Subcutaneous abdominal adipose tissue (tissue), 5 donors: ENCODE measurements around the gene ARMH2.

Experiments
- H3K27ac ChIP-seq: one replicate; pipeline ENCODE4 v1.7.0; 2013; ENCODE audit warnings: low read depth, mild to moderate bottlenecking, inconsistent platforms, low read length, moderate library complexity
- H3K27me3 ChIP-seq, 5 donors: one replicate each; pipeline ENCODE4 v1.7.0; 2013; ENCODE audit warnings: low read length in 5 of 5, inconsistent platforms in 1 of 5; ENCODE audit not compliant: control insufficient read depth in 5 of 5, insufficient read depth in 4 of 5
- H3K36me3 ChIP-seq, 5 donors: one replicate each; pipeline ENCODE4 v1.7.0; 2013; ENCODE audit warnings: low read length in 5 of 5; ENCODE audit not compliant: control insufficient read depth in 5 of 5, insufficient read depth in 5 of 5
- H3K4me1 ChIP-seq, 5 donors: one replicate each; pipeline ENCODE4 v1.7.0; 2013; ENCODE audit warnings: low read length in 5 of 5, mild to moderate bottlenecking in 3 of 5, moderate library complexity in 1 of 5; ENCODE audit not compliant: control insufficient read depth in 5 of 5, insufficient read depth in 5 of 5
- H3K4me3 ChIP-seq, 5 donors: one replicate each; pipeline ENCODE4 v1.7.0; 2013; ENCODE audit warnings: low read length in 5 of 5, low read depth in 1 of 5
- H3K9ac ChIP-seq, 5 donors: one replicate each; pipeline ENCODE4 v1.7.0; 2013; ENCODE audit warnings: low read length in 5 of 5, mild to moderate bottlenecking in 4 of 5, moderate library complexity in 3 of 5
- H3K9me3 ChIP-seq, 5 donors: one replicate each; pipeline ENCODE4 v1.7.0; 2013; ENCODE audit warnings: low read length in 5 of 5; ENCODE audit not compliant: control insufficient read depth in 5 of 5
- donor health status: healthy.
- donor health status: healthy.
- donor health status: healthy.
- donor health status: healthy.
- donor health status: healthy.

Gene ARMH2

DNA sequence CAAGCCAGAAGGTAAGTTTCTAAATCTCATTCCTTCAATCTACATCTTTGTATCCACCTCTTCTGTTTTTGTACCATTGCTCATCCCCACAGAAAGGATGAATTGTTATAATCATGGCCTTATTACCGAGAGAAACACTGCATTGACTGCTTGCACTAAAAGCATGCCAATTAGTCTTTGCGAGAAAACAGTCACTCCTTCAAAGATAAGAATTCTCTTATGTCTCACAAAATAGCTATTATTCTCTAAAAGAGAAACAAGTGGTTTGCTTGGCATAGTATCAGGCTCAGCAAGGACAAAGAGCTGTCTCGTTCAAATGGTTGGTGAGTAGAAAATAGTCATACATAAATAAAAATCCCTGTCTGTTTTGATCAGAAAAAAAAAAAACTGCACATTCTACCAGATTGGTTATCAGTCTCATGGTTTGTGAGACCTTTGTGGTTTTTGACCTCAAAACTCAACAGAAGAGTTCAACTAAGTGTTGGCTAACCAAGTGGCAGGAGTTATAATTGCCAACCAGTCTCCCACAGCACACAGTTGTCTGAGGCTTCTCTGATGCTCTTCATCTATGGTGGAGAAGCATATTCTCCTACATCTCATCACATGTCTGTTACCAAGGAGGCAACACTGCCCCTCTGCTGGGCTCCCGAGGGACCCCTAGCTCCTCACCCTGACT is 35.1 kb upstream of the ARMH2 start:
- Histone ChIP-seq H3K27ac (no peak overlapping the region), H3K36me3 (no peaks in the 10 kb centered on the region), H3K9ac (no peak overlapping the region), H3K27me3 (no peaks in the 10 kb centered on the region), H3K4me1 (peaks cover 3 to 31% (median 16%) of the 10 kb centered on the region in 5 donors), H3K9me3 (no peaks in the 10 kb centered on the region), H3K4me3 (no peak overlapping the region)

DNA sequence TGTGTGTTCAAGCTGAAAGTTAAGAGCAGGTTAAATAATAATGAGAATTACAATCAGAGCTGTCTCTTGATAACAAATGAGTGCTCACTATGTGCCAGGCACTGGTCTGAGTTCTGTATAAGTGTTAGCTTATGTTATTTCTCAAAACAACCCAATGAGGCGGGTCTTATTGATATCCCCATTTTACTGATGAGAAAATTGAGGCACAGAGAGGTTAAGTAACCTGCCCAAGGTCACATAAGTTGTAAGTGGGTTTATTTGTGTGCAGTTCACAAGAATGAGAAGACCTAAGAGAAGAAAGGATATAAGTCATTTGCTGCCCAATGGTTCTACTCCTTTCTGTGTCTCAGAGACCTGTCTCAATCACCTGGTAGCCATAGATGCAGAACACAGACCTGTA is 34.1 kb upstream of the ARMH2 start:
- Histone ChIP-seq H3K27me3 (no peaks in the 10 kb centered on the region), H3K4me1 (peaks cover 0 to 25% (median 10%) of the 10 kb centered on the region in 5 donors), H3K27ac (no peak overlapping the region), H3K4me3 (no peak overlapping the region), H3K9me3 (no peaks in the 10 kb centered on the region), H3K36me3 (no peaks in the 10 kb centered on the region), H3K9ac (no peak overlapping the region)

DNA sequence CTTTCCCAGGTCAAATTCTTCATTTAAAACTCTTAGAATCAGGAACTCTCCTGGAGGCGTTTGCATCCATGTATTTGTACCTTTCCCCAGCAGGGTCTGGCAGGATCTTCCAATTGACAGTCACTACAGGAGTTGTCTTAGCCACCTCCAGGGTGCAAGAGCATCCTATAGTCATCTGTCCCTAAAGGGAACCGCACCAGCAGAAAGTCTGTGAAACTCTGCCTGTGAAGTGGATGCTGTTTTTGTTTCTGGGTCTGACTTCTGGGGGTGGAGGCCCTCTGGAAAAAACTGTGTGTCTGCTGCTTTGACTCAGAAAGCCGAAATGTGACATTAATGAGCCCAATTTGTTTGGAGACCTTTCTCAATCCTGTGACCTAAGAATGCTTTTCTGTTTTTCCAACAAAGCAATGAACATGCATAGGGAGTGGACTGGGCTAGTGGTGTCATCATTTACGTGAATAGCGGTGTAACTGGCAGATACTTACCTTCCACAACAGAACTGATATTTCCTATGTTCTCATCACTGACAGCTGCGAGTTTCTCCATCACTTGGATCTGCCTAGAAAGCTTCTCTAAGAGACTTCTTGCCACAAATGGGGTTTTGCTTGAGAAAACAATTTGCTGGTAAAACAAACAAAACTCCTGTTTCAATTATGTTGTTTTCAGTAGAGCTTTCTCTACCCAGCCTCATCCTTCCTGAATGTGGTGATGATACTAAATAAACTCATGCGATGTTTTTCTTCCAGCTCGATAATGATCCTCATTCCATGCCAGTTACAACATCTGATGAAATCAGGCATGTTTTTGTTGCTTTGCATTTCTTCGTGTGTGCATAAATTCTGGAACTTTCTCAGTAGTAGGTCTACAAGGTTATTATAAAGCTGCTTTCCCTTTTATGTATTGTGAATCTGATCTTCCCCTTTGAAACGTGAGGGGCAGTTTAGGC is 33.3 kb upstream of the ARMH2 start:
- Histone ChIP-seq H3K36me3 (no peaks in the 10 kb centered on the region), H3K4me3 (no peak overlapping the region), H3K27ac (no peak overlapping the region)

DNA sequence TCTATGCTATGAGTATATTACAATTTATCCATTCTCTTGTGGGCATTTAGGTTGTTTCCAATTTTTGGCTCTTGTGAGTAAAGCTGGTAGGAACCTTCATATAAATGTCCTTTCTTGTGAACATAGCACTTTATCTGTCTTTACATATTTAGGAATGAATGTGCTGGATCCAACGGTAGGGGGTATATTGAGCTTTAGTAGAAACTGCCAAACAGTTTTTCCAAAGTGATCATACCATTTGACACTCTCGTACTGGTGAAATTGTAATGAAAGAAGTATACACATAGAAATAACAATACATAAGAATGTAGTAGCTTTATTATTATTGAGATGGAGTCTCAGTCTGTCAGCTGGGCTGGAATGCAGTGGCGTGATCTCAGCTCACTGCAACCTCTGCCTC is 30.9 kb upstream of the ARMH2 start:
- Histone ChIP-seq H3K9me3 (no peaks in the 10 kb centered on the region), H3K27me3 (no peaks in the 10 kb centered on the region), H3K4me3 (no peak overlapping the region), H3K36me3 (no peaks in the 10 kb centered on the region), H3K4me1 (peaks cover 0 to 7% (median 0%) of the 10 kb centered on the region in 5 donors), H3K27ac (no peak overlapping the region), H3K9ac (no peak overlapping the region)

More for the DNA sequence above, 33.3 kb upstream of the ARMH2 start:
- H3K27me3 ChIP-seq = no peaks in the 10 kb centered on the region
- no peaks in the 10 kb centered on the region for H3K9me3 ChIP-seq
- peaks cover 0 to 24% (median 8%) of the 10 kb centered on the region in 5 donors for H3K4me1 ChIP-seq
- no peak overlapping the region for H3K9ac ChIP-seq

DNA sequence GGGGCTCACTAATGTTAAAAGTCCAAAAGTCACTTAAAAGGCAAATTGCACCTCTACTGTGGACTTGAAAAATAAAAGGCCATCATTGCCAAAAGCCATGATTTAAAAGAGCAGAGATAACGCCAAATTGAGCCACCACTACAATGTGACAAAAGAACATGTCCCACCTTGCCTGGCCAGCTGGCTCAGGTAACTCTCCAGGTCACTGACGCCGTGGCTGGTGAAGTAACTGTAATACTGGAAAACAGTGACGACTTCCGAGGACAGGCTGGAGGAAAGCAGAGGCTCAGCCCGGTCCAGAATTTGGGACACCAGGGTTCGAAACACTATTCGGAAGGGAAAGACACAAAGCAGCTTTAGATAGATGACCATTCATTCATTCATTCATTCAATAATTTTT is 29.3 kb upstream of the ARMH2 start:
- no peak overlapping the region for H3K9ac ChIP-seq
- no peak overlapping the region for H3K27ac ChIP-seq
- no peaks in the 10 kb centered on the region for H3K27me3 ChIP-seq
- no peaks in the 10 kb centered on the region for H3K9me3 ChIP-seq
- no peak overlapping the region for H3K4me3 ChIP-seq
- H3K36me3 ChIP-seq = peaks cover 0 to 4% (median 0%) of the 10 kb centered on the region in 5 donors
- H3K4me1 ChIP-seq = peaks cover 0 to 7% (median 0%) of the 10 kb centered on the region in 5 donors

DNA sequence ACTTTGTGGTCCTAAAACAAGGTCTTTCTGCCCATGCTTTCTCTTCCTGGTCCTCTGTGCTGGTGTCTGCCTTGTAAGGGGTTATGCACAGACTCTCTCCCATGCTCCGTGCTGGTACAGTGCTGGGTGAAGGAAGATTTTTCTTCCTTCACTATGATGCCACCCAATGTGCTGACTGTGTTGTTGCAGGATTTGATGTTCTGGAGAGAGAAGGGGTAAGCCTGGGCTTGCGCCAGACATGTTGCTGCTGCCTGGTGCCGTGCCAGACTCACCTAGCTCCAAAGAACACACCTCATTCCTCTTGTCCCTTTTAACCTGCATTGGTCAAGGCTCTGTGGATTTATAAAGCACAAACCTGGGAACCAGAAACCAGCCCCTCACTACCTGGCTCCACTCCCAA is 28.4 kb upstream of the ARMH2 start:
- Histone ChIP-seq H3K27ac (no peak overlapping the region), H3K9me3 (no peaks in the 10 kb centered on the region), H3K36me3 (peaks cover 0 to 4% (median 0%) of the 10 kb centered on the region in 5 donors)

DNA sequence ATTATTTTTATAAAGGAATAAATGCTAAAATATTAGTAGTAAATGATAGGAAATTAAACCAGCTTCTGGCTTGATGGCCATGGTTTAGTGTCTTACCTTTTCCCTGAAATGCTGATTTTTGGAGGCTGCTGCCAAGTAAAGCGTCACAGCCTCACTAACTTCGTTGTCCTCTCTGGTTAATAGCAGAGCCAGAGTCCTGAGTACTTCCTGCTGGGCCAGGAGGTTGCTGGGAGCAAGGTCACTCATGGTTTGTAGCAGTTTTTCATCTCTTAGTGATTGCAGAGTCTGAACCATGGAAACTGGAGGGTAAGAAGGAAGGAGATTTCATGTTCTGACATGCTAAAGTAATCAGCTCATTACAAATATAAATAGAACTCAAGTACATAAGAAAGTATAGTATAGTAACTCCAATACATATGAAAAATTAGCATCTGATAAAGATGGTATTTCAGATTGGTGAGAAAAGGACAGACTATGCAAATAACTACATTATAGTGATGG is 26.5 kb upstream of the ARMH2 start:
- H3K27ac ChIP-seq = no peak overlapping the region
- H3K4me3 ChIP-seq = no peak overlapping the region
- H3K36me3 ChIP-seq = peaks cover 0 to 4% (median 0%) of the 10 kb centered on the region in 5 donors
- H3K27me3 ChIP-seq = no peaks in the 10 kb centered on the region
- H3K9ac ChIP-seq = no peak overlapping the region
- H3K9me3 ChIP-seq = no peaks in the 10 kb centered on the region
- H3K4me1 ChIP-seq = no peaks in the 10 kb centered on the region

More for the DNA sequence above, 28.4 kb upstream of the ARMH2 start:
- Histone ChIP-seq H3K27me3 (no peaks in the 10 kb centered on the region), H3K9ac (no peak overlapping the region), H3K4me1 (peaks cover 0 to 7% (median 0%) of the 10 kb centered on the region in 5 donors), H3K4me3 (no peak overlapping the region)

DNA sequence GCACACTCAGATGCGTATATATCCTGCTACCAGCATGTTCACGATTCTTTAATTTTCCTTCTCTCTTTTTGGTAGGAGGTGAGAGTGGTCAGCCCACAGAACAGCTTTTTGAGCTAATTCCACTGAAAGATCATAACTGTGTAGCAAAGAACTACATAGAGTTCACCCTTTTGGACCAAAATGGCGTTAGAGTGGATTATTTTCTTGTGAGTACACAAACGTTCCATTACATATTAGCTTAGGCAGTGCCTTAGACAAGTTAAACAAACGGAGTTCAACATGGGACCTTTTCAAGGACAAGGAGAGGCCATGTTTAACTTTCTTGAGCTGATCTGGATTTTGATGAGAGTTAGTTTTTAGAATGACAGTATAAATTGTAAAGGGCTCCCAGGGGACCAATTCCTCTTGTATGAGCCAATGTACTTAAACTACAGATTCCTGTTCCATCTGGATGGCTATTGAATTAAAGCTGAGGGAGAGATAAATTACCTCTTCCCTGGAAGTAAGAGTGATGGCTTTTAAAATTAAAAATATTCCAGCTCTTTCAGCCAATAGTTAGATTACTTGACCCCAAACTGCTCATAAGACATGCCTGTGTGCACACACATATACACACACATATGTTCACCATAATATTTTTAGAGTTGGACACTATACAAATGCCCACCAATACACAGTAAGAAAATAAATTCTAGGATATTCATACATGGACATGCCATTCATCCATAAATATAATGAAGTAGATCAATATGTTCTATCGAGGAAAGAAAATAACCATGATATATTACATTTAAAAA is 25.6 kb upstream of the ARMH2 start:
- Histone ChIP-seq H3K9ac (no peak overlapping the region), H3K27ac (no peak overlapping the region), H3K9me3 (no peaks in the 10 kb centered on the region), H3K4me3 (no peak overlapping the region), H3K36me3 (peaks cover 0 to 4% (median 0%) of the 10 kb centered on the region in 5 donors), H3K4me1 (no peaks in the 10 kb centered on the region), H3K27me3 (no peaks in the 10 kb centered on the region)

DNA sequence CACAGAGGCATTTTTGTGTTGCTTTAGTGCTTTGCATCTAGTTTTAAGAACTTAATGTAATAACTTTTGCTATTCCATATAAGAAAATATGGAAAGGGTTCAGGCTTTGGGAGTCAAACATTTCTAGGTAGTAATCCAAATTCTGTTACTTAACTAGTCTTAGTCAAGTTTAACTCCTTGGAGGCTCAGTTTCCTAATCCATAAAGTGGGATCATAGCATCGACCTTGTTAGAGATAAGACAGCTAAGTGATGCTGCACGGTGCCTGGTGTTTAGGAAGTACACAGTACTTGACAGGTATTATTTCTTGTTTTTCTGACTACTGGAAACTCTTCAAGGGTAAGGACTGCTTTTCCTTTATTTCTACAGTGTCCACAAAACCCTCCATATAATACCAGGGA is 24.5 kb upstream of the ARMH2 start:
- H3K4me3 ChIP-seq = no peak overlapping the region
- no peaks in the 10 kb centered on the region for H3K4me1 ChIP-seq
- H3K27ac ChIP-seq = no peak overlapping the region
- H3K9me3 ChIP-seq = no peaks in the 10 kb centered on the region
- peaks cover 0 to 4% (median 0%) of the 10 kb centered on the region in 5 donors for H3K36me3 ChIP-seq
- no peaks in the 10 kb centered on the region for H3K27me3 ChIP-seq
- no peak overlapping the region for H3K9ac ChIP-seq
